Measurements from ENCODE around the gene BICD1.
"Not testable (repeated sequence)": the region's sequence is repeated elsewhere in the genome, so short reads cannot be mapped to it uniquely, and the experiment has no call there.

Gene BICD1

DNA sequence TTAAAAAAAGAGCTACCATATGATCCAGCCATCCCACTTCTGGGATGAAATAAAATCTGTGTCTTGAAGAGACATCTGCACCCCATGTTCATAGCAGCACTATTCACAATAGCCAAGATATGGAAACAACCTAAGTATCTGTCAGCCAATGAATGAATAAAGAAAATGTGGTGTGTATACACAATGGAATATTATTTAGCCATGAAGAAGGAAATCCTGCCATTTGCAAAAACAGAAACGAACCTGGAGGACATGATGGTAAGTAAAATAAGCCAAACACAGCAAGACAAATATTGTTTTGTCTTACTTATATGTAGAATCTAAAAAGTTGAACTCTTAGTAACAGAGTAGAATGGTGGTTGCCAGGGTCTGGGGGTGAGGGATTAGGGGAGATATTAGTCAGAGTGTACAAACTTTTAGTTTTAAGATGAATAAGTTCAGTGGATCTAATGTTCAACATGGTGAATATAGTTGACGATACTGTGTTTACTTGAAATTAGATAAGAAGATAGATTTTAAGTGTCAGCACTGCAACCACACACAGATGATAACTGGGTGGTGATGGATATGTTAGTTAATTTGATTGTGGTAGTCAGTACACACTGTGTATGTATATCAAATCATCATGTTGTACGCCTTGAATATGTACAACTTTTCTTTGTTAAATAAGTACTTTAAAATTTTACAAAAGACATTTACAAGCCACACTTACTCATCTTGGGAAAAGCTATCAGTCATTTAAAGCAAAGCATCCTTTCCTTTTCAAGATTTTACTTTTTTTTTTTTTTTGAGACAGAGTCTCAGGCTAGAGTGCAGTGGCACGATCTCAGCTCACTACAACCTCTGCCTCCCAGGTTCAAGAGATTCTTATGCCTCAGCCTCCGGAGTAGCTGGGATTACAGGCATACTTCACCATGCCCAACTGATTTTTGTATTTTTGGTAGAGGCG lies 89.9 kb downstream of the BICD1 start:
- DNase-seq (ENCODE audit: low read depth), result no peak

DNA sequence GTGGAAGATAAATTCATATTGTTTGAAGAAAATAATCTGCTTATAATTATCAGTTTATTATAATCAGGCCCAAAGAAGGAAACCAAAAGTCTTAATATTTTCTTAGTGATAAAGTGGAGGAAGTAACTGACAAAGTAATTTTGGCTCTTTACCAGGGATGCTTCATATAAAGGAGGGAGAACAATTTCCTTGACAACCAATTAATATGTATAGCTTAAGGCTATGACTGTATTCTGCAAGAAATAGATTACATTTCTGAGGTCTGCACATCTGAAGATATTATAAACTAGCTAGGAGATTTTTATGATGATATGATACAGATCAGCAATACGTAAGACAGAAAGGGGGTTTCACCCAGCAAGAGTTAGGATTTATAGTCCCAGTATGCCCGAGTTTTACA lies 90.8 kb downstream of the BICD1 start:
- no peak for DNase-seq (ENCODE audit: low read depth)

DNA sequence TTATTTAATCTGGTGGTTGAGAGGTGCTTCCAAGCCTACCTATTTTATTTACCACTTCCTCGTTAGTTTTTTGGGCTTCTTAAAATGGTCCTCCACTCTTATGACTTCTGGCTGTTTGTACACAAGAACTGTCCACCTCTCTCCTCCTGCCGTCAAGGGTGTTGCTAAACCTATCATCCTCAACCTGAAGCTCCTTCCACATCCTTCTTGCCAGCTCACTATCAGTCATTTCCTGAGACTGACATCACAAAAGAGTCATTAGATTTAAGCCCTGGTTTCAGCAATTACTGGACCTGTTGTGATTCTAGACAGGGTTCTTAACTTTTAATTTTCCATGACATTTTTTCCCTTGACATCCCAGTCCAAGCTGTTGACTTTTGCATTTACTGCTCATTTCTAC lies 91.9 kb downstream of the BICD1 start:
- no peak for DNase-seq (ENCODE audit: low read depth)

DNA sequence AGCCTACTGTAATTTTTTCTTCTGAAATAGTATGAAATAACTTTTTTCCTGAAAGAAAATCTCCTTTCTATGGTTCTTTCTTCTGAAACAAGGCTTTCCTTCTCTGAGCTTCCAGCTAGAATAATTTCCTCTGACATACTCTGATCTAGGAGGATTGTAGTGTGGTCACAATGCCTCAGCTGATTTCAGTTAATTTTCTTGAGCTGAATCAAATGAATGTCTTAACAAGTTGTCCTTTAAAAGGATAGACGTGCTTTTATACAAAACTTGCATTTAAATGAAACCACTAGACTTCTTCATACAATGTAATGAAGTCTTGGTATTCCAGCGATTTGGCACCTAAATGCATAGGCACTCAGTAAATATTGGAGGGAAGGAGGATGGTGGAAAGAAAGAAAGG lies 94.4 kb downstream of the BICD1 start:
- DNase-seq (ENCODE audit: low read depth), result no peak

DNA sequence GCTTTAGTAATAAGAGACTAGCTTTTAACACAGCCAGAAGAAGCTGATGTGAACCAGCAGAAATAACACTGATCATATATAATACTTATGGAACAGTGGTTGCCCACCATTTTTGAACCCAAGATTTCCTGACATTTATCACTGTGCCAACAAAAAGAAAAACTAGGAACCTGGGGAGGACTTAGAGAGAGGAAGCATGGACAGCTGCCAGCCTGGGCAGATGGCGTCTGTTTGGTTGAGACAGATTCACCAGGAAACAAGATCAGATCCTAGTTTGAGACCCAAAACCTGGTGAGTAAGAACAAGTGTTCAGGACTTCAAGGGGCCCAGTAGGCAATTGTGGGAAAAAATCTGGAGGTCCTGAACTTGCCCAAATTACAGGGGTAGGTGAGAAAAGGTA lies 95.3 kb downstream of the BICD1 start:
- DNase-seq (ENCODE audit: low read depth), result no peak

DNA sequence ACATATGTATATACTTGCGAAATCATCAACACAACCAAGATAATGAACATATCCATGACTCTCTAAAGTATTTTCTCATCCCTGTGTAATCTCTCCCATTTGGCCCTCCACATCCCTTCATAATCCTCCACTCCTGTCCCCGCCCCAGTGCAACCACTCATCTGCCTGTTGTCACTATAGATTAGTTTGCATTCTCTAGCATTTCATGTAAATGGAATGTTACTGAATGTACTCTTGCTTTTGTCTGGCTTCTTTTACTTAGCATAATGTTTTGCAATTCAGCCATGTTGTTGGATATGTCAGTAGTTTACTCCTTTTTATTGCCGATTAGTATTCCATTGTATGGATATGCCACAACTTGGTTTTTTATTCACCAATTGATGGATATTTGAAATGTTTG lies 99.1 kb downstream of the BICD1 start:
- no peak for DNase-seq (ENCODE audit: low read depth)

DNA sequence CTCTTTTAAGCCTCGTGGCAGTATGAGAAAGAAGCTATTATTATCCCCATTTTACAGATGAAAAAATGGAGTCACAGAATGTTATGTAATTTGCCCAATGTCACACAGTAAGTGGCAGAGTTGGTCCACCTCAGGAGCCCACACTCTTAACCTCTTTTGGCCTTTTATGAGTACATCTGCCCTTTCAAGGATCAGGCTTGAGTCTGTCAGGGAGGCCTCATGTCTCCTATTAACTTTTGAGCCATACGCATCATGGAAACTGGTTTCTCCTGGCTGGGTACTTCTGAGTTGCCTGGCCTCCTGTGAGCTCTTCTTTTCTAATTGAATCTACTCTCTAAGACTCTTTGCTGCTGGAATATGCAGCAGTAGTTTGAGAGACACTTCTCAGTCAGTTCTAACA lies 101.7 kb downstream of the BICD1 start:
- DNase-seq (ENCODE audit: low read depth), result no peak

DNA sequence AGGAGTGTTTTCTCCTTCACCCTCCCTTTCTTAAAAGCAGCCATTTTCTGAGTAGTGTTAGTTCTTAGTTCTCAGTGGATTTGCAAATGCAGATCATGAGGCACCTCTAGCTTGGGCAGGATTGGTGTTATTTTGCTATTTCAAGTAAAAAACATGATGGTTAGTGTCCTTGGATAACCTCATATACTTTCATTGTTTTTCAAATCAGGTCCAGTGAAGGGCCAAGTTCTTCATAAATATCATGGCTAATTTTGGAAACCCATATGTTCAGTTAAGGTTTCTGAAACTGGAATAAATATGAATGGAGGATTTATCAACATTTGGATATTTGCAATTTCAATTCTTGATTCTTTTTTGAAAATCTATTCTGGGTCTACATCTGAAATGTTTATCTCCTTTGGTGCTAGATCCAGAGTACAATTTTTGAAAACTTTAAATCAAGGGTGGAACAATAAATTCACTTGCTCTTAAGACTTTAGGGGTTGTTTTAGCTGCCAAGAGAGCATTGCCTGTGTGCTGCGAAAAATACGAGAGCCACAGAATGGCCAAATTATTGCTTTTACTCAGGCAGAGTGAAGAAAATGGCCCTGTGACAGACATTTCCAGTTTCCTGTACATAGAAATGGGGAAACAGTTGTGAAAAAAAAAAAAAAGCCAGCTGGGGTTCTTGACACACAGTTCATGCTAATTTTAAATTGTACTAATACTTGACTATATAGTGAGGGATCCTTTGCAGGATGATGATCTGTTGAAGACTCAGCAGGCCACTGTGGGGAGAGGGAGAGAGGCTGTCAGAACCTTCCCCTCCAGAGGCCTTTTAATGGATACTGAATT lies 104.6 kb downstream of the BICD1 start:
- DNase-seq (ENCODE audit: low read depth), result no peak

DNA sequence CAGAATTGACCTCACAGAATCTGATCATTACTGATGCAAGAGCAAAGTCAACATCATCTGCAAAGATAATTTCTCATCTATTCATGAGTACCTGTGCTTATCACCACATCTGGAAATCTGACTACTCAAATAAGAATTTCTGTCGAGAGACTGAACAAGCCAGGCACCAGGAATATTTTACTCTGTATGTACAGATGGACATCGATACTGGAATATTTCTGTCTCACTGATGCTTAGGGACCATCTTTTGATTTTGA lies 105.2 kb downstream of the BICD1 start:
- DNase-seq (ENCODE audit: low read depth), result no peak

DNA sequence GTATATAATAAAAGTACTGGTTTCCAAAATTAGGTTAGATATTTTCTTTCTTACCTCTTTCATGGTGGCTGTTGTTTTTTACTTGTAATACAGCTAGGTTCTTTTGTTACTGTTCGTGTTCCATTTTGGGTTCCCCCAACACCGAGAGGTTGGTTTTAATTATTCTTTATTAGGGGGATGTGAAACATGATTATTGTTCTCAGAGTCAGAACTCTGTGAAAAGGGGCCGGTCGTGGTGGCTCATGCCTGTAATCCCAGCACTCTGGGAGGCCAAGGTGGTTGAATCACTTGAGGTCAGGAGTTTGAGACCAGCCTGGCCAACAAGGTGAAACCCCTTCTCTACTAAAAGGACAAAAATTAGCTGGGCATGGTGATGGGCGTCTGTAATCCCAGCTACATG lies 108.1 kb downstream of the BICD1 start:
- DNase-seq (ENCODE audit: low read depth), result no peak

DNA sequence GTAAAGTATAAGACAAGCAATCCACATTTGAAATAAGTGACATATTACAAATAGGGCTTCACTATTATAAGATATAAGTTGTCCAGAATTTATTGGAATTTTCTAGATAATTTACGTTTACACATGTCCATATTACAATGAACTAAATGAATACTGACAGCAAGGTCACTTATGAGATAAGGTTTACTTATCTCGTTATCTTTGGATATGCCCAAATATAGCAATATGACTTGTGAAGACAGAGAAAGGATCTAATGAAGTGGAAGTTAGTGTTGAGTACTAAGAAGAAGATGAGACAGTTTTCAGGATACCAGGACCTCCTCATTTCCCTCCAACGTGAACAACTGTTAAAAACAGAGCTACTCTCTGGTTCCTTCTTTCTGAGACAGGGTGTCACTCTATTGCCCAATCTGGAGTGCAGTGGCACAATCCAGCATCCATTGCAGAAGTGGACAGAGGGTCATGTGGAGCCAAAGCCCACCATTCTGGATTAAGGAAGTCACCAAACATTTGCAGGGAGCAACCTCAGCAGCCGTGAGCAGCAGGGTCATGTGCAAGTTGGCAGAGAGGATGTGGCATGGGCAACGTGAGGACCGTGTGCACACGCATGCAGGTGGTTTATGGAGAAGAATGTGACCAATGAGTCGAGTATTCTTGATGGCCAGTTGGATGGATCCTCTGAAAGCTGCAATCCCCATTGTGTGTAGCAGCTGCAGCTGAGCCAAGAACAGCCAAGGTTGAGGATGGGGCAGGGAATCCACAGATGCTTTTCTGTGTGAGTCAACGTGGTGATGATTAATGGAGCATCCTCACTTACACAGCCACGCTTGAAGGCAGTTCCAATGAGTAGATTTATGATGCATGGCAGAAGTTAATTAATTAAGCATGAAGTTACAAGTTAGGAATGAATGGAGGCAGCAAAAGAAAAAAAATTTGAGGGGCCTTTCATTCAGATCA lies 111.0 kb downstream of the BICD1 start:
- DNase-seq (ENCODE audit: low read depth), result no peak

DNA sequence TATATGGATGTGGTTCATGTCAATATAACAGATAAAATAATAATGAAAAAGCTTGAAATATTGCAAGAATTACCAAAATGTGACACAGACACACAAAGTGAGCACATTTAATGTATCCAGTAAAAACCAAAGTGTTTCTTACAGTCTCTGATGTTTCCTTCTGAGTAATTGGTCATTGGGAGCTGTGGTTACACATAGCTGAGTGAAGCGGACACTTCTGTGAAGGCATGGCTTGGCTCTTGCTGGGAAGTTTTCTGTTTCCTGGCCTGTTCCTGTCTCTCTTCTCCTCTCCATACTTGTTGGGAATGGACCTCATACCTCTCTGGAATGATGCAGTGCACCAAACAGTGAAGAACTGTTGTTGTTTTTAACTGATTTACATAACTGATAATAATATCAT lies 117.3 kb downstream of the BICD1 start:
- DNase-seq (ENCODE audit: low read depth), result no peak

DNA sequence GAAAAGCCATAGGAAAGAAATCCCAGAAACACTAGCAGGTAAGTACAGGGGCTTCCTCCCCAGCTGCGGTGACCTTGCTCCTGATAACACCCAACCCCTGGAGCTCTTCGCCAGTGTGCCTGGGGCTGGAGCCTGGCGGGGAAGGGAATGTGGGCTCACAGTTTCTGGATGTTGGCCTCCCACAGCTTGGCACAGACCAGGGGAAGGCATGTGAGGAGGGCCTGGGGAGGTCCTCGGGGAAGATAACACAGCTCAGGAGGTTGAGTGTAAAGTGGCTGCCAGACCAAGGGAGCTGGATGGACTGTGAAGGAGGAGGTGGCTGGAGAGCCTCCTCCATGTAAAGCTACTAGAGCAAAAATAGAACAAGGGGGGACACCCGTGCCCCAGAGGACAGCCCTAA lies 120.1 kb downstream of the BICD1 start:
- no peak for DNase-seq (ENCODE audit: low read depth)

DNA sequence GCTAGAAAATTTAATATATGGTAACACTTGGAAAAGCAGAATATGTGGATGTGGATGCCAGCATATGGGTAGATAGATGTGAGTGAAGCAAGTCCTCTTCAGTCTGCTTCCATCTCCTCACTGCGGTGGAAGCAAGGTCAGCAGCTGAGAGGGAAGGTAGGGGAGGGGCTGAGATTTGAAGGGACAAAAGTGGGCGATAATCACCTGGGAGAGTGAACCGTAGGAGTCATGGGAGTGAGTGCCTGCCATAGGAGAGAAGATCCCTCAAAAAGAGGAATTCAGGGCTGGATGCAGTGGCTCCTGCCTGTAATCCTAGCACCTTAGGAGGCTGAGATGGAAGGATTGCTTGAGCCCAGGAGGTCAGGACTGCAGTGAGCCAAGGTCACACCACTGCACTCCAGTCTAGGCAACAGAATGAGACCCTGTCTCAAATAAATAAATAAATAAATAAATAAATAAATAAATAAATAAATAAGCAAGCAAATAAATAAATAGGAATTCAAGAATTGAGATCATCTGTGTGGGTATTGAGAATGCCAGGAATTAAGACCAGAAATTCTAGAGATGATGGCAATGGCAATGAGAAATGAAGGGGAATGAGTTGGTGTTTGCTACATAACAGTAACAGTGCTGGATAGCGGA lies 123.4 kb downstream of the BICD1 start:
- DNase-seq (ENCODE audit: low read depth), result no peak

DNA sequence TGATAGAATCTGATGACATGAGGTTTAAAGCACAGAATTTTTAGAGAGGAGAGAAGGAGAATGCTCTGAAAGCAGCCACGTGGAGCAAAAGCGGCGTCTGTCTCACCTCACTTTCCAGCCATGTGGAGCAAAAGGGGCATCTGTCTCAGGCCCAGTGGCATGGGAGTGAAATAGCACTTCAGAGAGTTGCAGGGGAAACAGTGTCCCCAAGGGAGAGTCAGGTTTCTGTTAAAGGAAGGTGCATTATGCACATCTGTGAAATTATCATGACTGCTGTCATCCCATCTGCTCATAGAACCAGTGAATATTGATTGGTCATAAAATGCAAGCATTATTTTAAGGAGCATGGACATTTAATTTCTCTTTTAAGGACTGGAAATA lies 124.0 kb downstream of the BICD1 start:
- DNase-seq (ENCODE audit: low read depth), result no peak

DNA sequence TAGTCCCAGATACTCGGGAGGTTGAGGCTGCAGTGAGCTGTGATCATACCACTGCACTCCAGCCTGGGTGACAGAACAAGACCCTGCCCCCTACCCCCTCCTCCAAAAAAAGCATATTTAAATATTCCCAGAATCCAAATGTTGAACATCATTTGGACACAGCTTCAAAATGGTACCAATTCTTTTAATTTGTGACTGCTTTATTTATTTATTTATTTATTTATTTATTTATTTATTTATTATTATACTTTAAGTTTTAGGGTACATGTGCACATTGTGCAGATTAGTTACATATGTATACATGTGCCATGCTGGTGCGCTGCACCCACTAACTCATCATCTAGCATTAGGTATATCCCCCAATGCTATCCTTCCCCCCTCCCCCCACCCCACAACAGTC lies 124.7 kb downstream of the BICD1 start:
- DNase-seq (ENCODE audit: low read depth), result not testable (repeated sequence)

DNA sequence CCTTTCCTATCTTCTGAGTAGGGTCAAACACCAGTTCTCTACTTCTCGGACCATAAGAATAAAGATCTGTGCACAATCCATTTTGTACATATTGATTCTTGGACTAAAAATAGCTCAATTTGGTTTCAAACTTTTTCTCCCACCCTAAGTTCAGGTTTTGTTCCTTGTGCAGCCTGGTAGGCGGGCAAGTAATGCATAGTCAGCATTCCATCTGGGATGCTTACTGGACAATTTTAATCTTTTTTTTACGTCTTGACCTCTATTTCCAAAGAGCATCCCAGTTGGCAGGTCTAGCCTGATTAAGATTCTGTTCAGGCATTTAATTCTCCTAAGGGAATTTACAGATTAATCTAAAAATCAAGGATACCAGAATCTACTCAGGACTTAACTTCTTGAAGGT lies 126.9 kb downstream of the BICD1 start:
- no peak for DNase-seq (ENCODE audit: low read depth)

DNA sequence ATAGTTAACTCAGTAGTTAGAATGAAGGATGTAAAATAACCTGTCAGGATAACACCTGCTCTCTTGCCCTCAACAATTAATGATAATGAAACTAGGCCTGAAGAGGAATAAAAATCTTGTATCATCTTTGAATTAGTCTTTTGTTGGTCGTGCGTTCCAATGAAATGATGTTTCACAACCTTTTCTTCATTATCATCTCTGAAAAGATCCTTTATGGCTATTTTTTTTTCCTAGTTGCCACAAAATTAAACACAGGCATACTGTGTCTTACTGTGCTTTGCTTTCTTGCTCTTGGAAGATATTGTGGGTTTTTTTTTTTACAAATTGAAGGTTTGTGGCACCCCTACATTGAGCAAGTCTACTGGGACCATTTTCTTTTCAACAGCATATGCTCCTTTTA lies 128.6 kb downstream of the BICD1 start:
- DNase-seq (ENCODE audit: low read depth), result no peak

DNA sequence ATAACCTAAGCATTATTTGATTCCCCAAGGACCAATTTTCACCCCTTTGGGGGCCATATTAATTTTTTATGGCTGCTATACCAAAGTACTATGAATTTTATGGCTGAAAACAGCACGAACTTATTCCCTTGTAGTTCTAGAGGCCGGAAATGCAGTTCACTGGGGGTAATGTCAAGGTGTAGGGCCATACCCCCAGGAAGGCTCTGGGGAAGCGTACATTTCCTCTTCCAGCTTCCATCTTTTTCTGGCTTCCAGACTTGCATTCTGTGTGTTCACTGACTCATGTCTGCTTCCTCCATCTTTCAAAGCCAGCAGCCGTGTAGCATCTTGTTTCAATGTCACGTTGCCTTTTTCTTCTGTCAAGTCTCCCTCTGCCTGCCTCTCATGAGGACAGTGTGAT lies 133.5 kb downstream of the BICD1 start:
- no peak for DNase-seq (ENCODE audit: low read depth)

DNA sequence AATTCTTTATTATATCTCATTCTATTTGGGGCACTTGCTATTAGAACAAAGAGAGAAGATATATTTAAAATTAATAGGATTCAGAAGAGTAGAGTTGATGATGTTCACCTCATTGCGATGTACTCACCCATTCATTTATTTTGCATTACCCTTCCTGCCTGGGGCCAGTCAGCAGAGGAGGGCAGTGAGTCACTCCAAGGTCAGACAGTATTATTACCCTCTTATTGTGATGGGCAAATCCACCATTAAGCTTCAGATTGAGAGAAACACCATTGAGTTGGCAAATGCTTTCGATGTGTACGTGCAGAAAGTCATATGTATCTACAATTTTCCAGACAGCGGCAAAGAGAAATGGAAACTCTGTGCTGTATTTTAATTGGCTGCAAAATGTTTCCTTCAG lies 134.2 kb downstream of the BICD1 start:
- no peak for DNase-seq (ENCODE audit: low read depth)

DNA sequence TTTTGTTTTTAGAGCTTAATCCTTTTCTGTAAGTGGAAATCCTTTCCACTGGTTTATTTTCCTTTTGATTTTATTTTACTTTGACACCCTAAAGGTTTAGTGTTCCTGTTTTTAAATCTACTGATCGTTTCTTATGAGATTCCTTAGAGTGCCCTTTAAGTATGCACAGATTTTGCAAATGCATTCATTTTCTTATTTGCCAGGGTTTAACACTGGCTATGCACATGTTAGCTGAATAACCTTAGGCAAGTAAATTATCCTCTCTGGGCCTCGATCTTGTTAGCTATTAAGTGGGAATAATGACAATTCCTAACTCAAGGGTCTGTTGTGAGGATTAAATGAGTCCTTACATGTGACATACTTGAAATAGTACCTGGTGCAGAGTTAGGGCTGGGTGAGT lies 136.0 kb downstream of the BICD1 start:
- no peak for DNase-seq (ENCODE audit: low read depth)

All from stimulated activated CD4-positive, alpha-beta T cell treated with anti-CD3 and anti-CD28 coated beads, Interleukin-2, amount 100 ng/mL, for 4 hours (primary cell).